GM12878 (cell line): Measurements from ENCODE around the gene KIAA2012. TPM values are rescaled to one million over a fixed set of nuclear protein-coding genes. Genes with fewer than 3 reads are reported as not detected.

Experiments used
- ATAC-seq: fragments of 200-7000 bp; cut with Tn5 transposase; 3 replicates; pipeline ENCODE4 v1.9.1; 2020; ENCODE audit warnings: mild to moderate bottlenecking, moderate library complexity
- BruUV-seq: library from RNA; stranded (reverse); fragments of 400-500 nt; replicated peaks from 2 replicates; lab custom pipeline; 2021; lab: Mats Ljungman, UMichigan
- CTCF ChIA-PET: fragments of 300-600 bp; sonication (Branson Sonifier 250); formaldehyde crosslinking; extraction: SDS; loops from one replicate; lab custom pipeline; 2021; ENCODE audit warnings: inconsistent platforms; lab: Yijun Ruan, JAX
- POLR2A ChIA-PET: fragments of 350-600 bp; formaldehyde crosslinking; extraction: SDS; loops from one replicate; lab custom pipeline; 2021; ENCODE audit warnings: inconsistent platforms; lab: Charles Lee
- RAD21 ChIA-PET: fragments of 300-600 bp; sonication (Branson Sonifier 250); formaldehyde crosslinking; loops from one replicate; lab custom pipeline; 2023; ENCODE audit warnings: antibody characterized with exemption; ENCODE audit not compliant: unreplicated experiment; lab: Charles Lee
- SMC1A ChIA-PET: fragments of 300-600 bp; sonication (Branson Sonifier 250); formaldehyde crosslinking; loops from one replicate; lab custom pipeline; 2023; ENCODE audit not compliant: unreplicated experiment, uncharacterized antibody; lab: Charles Lee
- DNase-seq: peaks from one replicate; pipeline ENCODE4 v3.0.0-alpha.2; 2011; ENCODE audit warnings: low read depth, low spot score
- FAIRE-seq: peaks from 3 replicates; lab custom pipeline; 2011; peaks lifted over from hg19 to GRCh38; lab: Jason Lieb, UNC
- H2AFZ ChIP-seq: 2 replicates; pipeline ENCODE4 v1.6.0; 2011; ENCODE audit warnings: low read depth, low read length, control low read depth; ENCODE audit not compliant: control insufficient read depth
- H3K27ac ChIP-seq: 2 replicates; pipeline ENCODE4 v1.5.1; 2011; ENCODE audit warnings: control low read depth; ENCODE audit not compliant: control insufficient read depth, insufficient read depth
- H3K27me3 ChIP-seq, 2 experiments: replicated peaks in 1 of 2; 2 replicates each; pipeline versions ENCODE4 v1.6.0 to v1.6.1; 2011; ENCODE audit warnings: low read length in 1 of 2; ENCODE audit not compliant: control insufficient read depth in 2 of 2, insufficient read depth in 2 of 2
- H3K36me3 ChIP-seq, 2 experiments: 2 replicates each; pipeline ENCODE4 v1.5.1; 2011; ENCODE audit warnings: low read length in 1 of 2; ENCODE audit not compliant: control insufficient read depth in 2 of 2, insufficient read depth in 2 of 2
- H3K4me1 ChIP-seq: 2 replicates; pipeline ENCODE4 v1.6.1; 2011; ENCODE audit warnings: mild to moderate bottlenecking, low read length, moderate library complexity, mixed read lengths; ENCODE audit not compliant: control insufficient read depth, insufficient read depth
- H3K4me2 ChIP-seq: 2 replicates; pipeline ENCODE4 v1.6.0; 2011; ENCODE audit warnings: control low read depth; ENCODE audit not compliant: control insufficient read depth, insufficient read depth
- H3K4me3 ChIP-seq: fragments of 200-600 bp; sonication (generic); 2 replicates; pipeline ENCODE4 v1.5.1; 2016
- H3K79me2 ChIP-seq: 2 replicates; pipeline ENCODE4 v1.6.0; 2011; ENCODE audit warnings: low read length; ENCODE audit not compliant: control insufficient read depth, insufficient read depth
- H3K9ac ChIP-seq: 2 replicates; pipeline ENCODE4 v1.8.0; 2011; ENCODE audit warnings: low read length, control low read depth, mixed read lengths; ENCODE audit not compliant: control insufficient read depth, insufficient read depth
- H3K9me3 ChIP-seq: replicated peaks from 3 replicates; pipeline ENCODE4 v1.5.1; 2011; ENCODE audit warnings: mild to moderate bottlenecking, low read length; ENCODE audit not compliant: control insufficient read depth, insufficient read depth
- H4K20me1 ChIP-seq: 2 replicates; pipeline ENCODE4 v1.6.0; 2011; ENCODE audit not compliant: control insufficient read depth, insufficient read depth
- CEBPB ChIP-seq, 2 experiments: fragments of 150-350 bp in 1 of 2; IDR thresholded peaks; 2 replicates each; pipeline ENCODE4 v1.6.1; 2012 to 2014; ENCODE audit warnings: low read depth in 2 of 2, low read length in 2 of 2, borderline replicate concordance in 1 of 2, inconsistent platforms in 1 of 2
- CTCF ChIP-seq, 3 experiments: IDR thresholded peaks in 2 of 3; conservative IDR thresholded peaks in 1 of 3; 2 replicates each; pipeline ENCODE4 v1.5.1; 2011; ENCODE audit warnings: low read depth in 3 of 3, low read length in 3 of 3, mild to moderate bottlenecking in 3 of 3, control low read depth in 2 of 3, moderate library complexity in 2 of 3, inconsistent platforms in 1 of 3, mixed read lengths in 1 of 3; ENCODE audit not compliant: control insufficient read depth in 2 of 3, insufficient read depth in 1 of 3; ENCODE audit errors: extremely low read depth in 1 of 3
- FOXK2 ChIP-seq: fragments of 450-650 bp; IDR thresholded peaks from 2 replicates; pipeline ENCODE4 v1.6.1; 2017; ENCODE audit warnings: mild to moderate bottlenecking, moderate library complexity
- KDM1A ChIP-seq: fragments of 200-600 bp; sonication (generic); IDR thresholded peaks from 2 replicates; pipeline ENCODE4 v1.6.1; 2016; ENCODE audit warnings: borderline replicate concordance
- MLLT1 ChIP-seq: fragments of 450-650 bp; IDR thresholded peaks from 2 replicates; pipeline ENCODE4 v1.6.1; 2016; ENCODE audit warnings: mild to moderate bottlenecking
- MTA3 ChIP-seq: IDR thresholded peaks from 2 replicates; pipeline ENCODE4 v1.6.1; 2012; ENCODE audit warnings: low read length, inconsistent platforms, borderline replicate concordance
- NBN ChIP-seq: fragments of 450-650 bp; IDR thresholded peaks from 2 replicates; pipeline ENCODE4 v1.6.1; 2016
- NFYA ChIP-seq: IDR thresholded peaks from 2 replicates; pipeline ENCODE4 v1.6.1; 2011; ENCODE audit warnings: low read depth, mild to moderate bottlenecking, low read length, improper control_type of control experiment, borderline replicate concordance
- NR2C1 ChIP-seq: fragments of 450-650 bp; IDR thresholded peaks from 2 replicates; pipeline ENCODE4 v1.6.1; 2017; ENCODE audit warnings: antibody characterized with exemption, mild to moderate bottlenecking, moderate library complexity
- POLR2A ChIP-seq: IDR thresholded peaks from 2 replicates; pipeline ENCODE4 v1.6.1; 2011; ENCODE audit warnings: low read depth, mild to moderate bottlenecking, low read length
- POU2F2 ChIP-seq: IDR thresholded peaks from 3 replicates; pipeline ENCODE4 v1.6.1; 2011; ENCODE audit warnings: low read depth, mild to moderate bottlenecking, low read length, borderline replicate concordance
- SKIL ChIP-seq: fragments of 450-650 bp; IDR thresholded peaks from 2 replicates; pipeline ENCODE4 v1.6.1; 2017; ENCODE audit warnings: mild to moderate bottlenecking, low read depth, inconsistent platforms; ENCODE audit not compliant: poor library complexity, severe bottlenecking
- SMAD5 ChIP-seq: IDR thresholded peaks from 2 replicates; pipeline ENCODE4 v1.6.1; 2016; ENCODE audit warnings: antibody characterized with exemption, low read depth
- SUZ12 ChIP-seq: fragments of 200-600 bp; sonication (generic); IDR thresholded peaks from one replicate; pipeline ENCODE4 v1.6.1; 2018; ENCODE audit warnings: antibody characterized with exemption, mild to moderate bottlenecking; ENCODE audit not compliant: unreplicated experiment
- TAF1 ChIP-seq: IDR thresholded peaks from 2 replicates; pipeline ENCODE4 v1.6.1; 2011; ENCODE audit warnings: mild to moderate bottlenecking, low read depth, low read length, borderline replicate concordance
- ZBTB11 ChIP-seq: fragments of 450-650 bp; formaldehyde crosslinking; IDR thresholded peaks from 2 replicates; pipeline ENCODE4 v1.5.0; 2022; ENCODE audit warnings: mild to moderate bottlenecking, missing genetic modification characterization
- ZSCAN29 ChIP-seq: fragments of 450-650 bp; IDR thresholded peaks from 2 replicates; pipeline ENCODE4 v1.6.1; 2017; ENCODE audit warnings: mild to moderate bottlenecking, moderate library complexity
- WGBS: methylation state at CpG from one replicate; pipeline ENCODE4 v1.1.6; 2016; ENCODE audit warnings: low lambda C conversion rate; ENCODE audit not compliant: insufficient replicate concordance, insufficient coverage; ENCODE audit errors: missing lambda C conversion rate; 5-methylcytosine and 5-hydroxymethylcytosine counted together
- in situ Hi-C: fragments of 300-500 bp; cut with MboI; formaldehyde crosslinking; loops from 9 replicates; pipeline ENCODE4 v1.14.3; 2018; ENCODE audit warnings: mixed read lengths
- intact Hi-C: fragments of 100-400 bp; cut with micrococcal nuclease; formaldehyde crosslinking; loops from one replicate; pipeline ENCODE4 v1.14.2; 2022; ENCODE audit not compliant: unreplicated experiment
- polyA plus RNA-seq, 11 experiments: library from polyadenylated mRNA; depleted of rRNA in 4 of 11; unstranded in 6 of 11; stranded (reverse) in 5 of 11; fragments of >200 nt; fragmentation: Nextera tagmentation in 4 of 11; fragmentation: Illumina TruSeq in 1 of 11; extraction: Ambion mirVana in 4 of 11; extraction: Trizol in 1 of 11; gene quantifications; 1 replicate in 1 of 11; 2 replicates in 10 of 11; pipeline versions ENCODE4 v1.2.1 to v1.2.3, GENCODE V29; 2011 to 2016; ENCODE audit warnings: inconsistent platforms in 2 of 11, missing spikeins in 2 of 11, low read depth in 1 of 11
- total RNA-seq, 4 experiments: library from RNA; depleted of rRNA in 3 of 4; stranded (reverse); fragments of >200 nt in 3 of 4; fragmentation: Illumina TruSeq in 1 of 4; extraction: Trizol in 1 of 4; gene quantifications; 2 replicates each; pipeline versions ENCODE4 v1.2.1 to v1.2.3, GENCODE V29; 2013 to 2021

Gene KIAA2012
- total and polyA plus RNA-seq, 10 of the 15 experiments (the other 5 are each of a cell fraction or from before 2014, with no cell fraction given) = 0.03 TPM; not detected in 9

- Histone ChIP-seq H3K36me3 (no peaks in the 10 kb centered on the region), H3K4me1 (0 out of 2 replicates have a peak, but pooled peaks cover 2% of the 10 kb centered on the region), H3K4me2 (no peak overlapping the region), H3K27me3 (no peaks in the 10 kb centered on the region; a peak in 1 of 4 replicates), H3K4me3 (no peak overlapping the region), H3K27ac (no peak overlapping the region), H3K9ac (no peak overlapping the region), H2AFZ (no peak overlapping the region), H3K9me3 (no peaks in the 10 kb centered on the region), H4K20me1 (no peaks in the 10 kb centered on the region), H3K79me2 (no peaks in the 10 kb centered on the region)
- WGBS = 47% methylated on average over 2 of the region's 2 CpGs
- ATAC-seq = no peak
- ChIA-PET CTCF (interaction anchor here (1.3 kb wide), 1 partner anchor 206 kb away, joined by 5 read pairs; no protein-coding TSS in a partner anchor), SMC1A (interaction anchor here (0.7 kb wide), 1 partner anchor 169 kb away, joined by 3 read pairs; no protein-coding TSS in a partner anchor), RAD21 (no interaction called here), POLR2A (no interaction called here)
- DNase-seq = no peak
- BruUV-seq = no TSS peak
- FAIRE-seq = no peak
- in situ Hi-C loops (no loop called here), intact Hi-C loops (no loop called here)
- no peak for TF ChIP-seq SMAD5
- no peak for TF ChIP-seq KDM1A
- no peak for TF ChIP-seq MTA3
- TF ChIP-seq POLR2A = no peak
- TF ChIP-seq ZSCAN29 = no peak
- no peak for TF ChIP-seq CEBPB (IDR thresholded peaks at IDR 0.05; ENCODE audit: borderline replicate concordance in 1 of 2, low read depth in 2 of 2, low read length in 2 of 2)
- TF ChIP-seq ZBTB11 (CRISPR knock-in tag) = no peak
- no peak for TF ChIP-seq SKIL
- TF ChIP-seq NFYA = no peak
- no peak for TF ChIP-seq FOXK2
- no peak for TF ChIP-seq NBN
- TF ChIP-seq TAF1 = no peak
- TF ChIP-seq POU2F2 = no peak
- no peak for TF ChIP-seq SUZ12
- TF ChIP-seq CTCF (IDR thresholded peaks at IDR 0.05 in 2 of 3, conservative IDR thresholded peaks at IDR 0.05 in 1 of 3; ENCODE audit: control insufficient read depth in 2 of 3, extremely low read depth in 1 of 3, insufficient read depth in 1 of 3, low read depth in 3 of 3, low read length in 3 of 3) = no peak
- TF ChIP-seq NR2C1 = no peak
- no peak for TF ChIP-seq MLLT1
These were observed 6.2 kb upstream of the KIAA2012 start for GRCh38 chr2:202066875-202067274.
